Measurements from ENCODE around the gene MRPL32. TPM values are rescaled to one million over a fixed set of nuclear protein-coding genes. Genes with fewer than 3 reads are reported as not detected.
"Not testable (repeated sequence)": the region's sequence is repeated elsewhere in the genome, so short reads cannot be mapped to it uniquely, and the experiment has no call there.

MRPL32 gene
- 85.2 and 89.7 TPM in 2 replicates for total RNA-seq
- 58.4 TPM for polyA plus RNA-seq (2012)

- peak; percentile 100 for DNase-seq (ENCODE audit: low read depth)
Measured at GRCh38 chr7:42931834-42932651, at the start of gene MRPL32, which contains the start of gene PSMA2. TSS of gene MRPL32 (plus strand) at chr7:42932376. CDS start at chr7:42932387, 11 bp downstream. TSS of gene PSMA2 (minus strand) at chr7:42932174. CDS start at chr7:42932158, 16 bp downstream.

- no peak for DNase-seq (ENCODE audit: low read depth)
Measured at GRCh38 chr7:42883950-42884349, 48.2 kb upstream of the MRPL32 start.

- DNase-seq (ENCODE audit: low read depth) = not testable (repeated sequence)
Measured at GRCh38 chr7:42885183-42885582, 47.0 kb upstream of the MRPL32 start.

GRCh38 chr7:42886129-42886528 is 46.0 kb upstream of the MRPL32 start:
- DNase-seq (ENCODE audit: low read depth) = no peak

GRCh38 chr7:42886893-42887505 is 45.2 kb upstream of the MRPL32 start:
- no peak for DNase-seq (ENCODE audit: low read depth)

- peak; percentile 46 for DNase-seq (ENCODE audit: low read depth)
Measured at GRCh38 chr7:42893346-42894240, 38.6 kb upstream of the MRPL32 start.

- no peak for DNase-seq (ENCODE audit: low read depth)
Measured at GRCh38 chr7:42900842-42901241, 31.3 kb upstream of the MRPL32 start.

- no peak for DNase-seq (ENCODE audit: low read depth)
Measured at GRCh38 chr7:42902331-42902730, 29.8 kb upstream of the MRPL32 start.

- no peak for DNase-seq (ENCODE audit: low read depth)
Measured at GRCh38 chr7:42906181-42906580, 26.0 kb upstream of the MRPL32 start.

- no peak for DNase-seq (ENCODE audit: low read depth)
Measured at GRCh38 chr7:42907316-42907715, 24.9 kb upstream of the MRPL32 start.

GRCh38 chr7:42910306-42910705 is 21.9 kb upstream of the MRPL32 start:
- no peak for DNase-seq (ENCODE audit: low read depth)

GRCh38 chr7:42911454-42912447 is 20.4 kb upstream of the MRPL32 start, which contains the start of gene C7orf25:
TSS of gene C7orf25 (minus strand) at chr7:42912070. CDS start at chr7:42910900, 1,170 bp downstream.
- peak; percentile 97 for DNase-seq (ENCODE audit: low read depth)

- DNase-seq (ENCODE audit: low read depth) = no peak
Measured at GRCh38 chr7:42913591-42913990, 18.6 kb upstream of the MRPL32 start.

GRCh38 chr7:42914009-42914408 is 18.2 kb upstream of the MRPL32 start:
- no peak for DNase-seq (ENCODE audit: low read depth)

GRCh38 chr7:42914421-42915045 is 17.6 kb upstream of the MRPL32 start:
- no peak for DNase-seq (ENCODE audit: low read depth)

- DNase-seq (ENCODE audit: low read depth) = peak; percentile 13
Measured at GRCh38 chr7:42915356-42915755, 16.8 kb upstream of the MRPL32 start.

GRCh38 chr7:42922017-42922753 is 10.0 kb upstream of the MRPL32 start:
- no peak for DNase-seq (ENCODE audit: low read depth)

- no peak for DNase-seq (ENCODE audit: low read depth)
Measured at GRCh38 chr7:42924223-42924838, 7.8 kb upstream of the MRPL32 start.
